HTR-8/SVneo (cell line): ENCODE results near the gene SAMD5.

Source experiments
- DNase-seq: peaks from one replicate; pipeline ENCODE4 v3.0.0; 2011; ENCODE audit warnings: low spot score, mixed read lengths; ENCODE audit not compliant: insufficient read length
- FAIRE-seq: peaks from 2 replicates; lab custom pipeline; 2011; peaks lifted over from hg19 to GRCh38; lab: Jason Lieb, UNC

SAMD5 gene

DNA sequence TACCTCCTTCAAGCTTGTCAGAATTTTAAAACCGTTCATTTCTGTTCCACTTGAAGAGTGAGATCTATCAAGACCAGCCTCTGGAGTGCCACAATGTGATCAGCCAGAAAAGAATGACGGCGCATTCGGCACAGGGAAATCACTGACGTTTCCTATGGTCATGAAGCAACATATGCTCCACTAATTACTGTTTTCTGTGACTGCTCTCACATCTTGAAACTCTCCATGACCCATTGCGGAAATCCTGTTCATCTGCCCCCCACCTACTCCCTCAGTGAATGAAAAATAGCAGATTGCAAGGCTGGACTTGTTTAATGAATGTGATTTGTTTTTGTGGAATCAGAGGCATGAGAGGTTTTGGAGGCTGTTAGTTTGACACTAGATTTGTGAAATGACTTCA is 53.2 kb downstream of the SAMD5 start:
- DNase-seq (no peak), FAIRE-seq (no peak)

DNA sequence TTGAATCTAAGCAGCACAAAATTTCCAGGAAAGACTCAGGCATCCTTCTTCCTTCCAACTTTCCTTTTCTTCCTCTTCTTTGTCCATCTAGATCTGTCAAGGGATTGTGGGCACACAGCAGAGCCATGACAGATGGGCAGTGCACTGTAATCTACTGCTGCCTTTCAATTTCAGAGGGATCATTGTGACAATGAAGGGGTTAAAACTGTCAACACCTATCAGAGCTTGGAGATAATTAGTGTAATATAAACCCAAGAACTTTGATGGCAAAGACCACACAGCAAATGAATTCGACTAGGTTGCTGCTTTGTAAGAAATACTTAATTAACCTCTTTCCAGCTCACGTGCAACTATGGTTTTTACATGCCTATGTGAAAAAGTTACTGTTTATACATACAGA is 55.0 kb downstream of the SAMD5 start:
- DNase-seq (no peak), FAIRE-seq (no peak)

DNA sequence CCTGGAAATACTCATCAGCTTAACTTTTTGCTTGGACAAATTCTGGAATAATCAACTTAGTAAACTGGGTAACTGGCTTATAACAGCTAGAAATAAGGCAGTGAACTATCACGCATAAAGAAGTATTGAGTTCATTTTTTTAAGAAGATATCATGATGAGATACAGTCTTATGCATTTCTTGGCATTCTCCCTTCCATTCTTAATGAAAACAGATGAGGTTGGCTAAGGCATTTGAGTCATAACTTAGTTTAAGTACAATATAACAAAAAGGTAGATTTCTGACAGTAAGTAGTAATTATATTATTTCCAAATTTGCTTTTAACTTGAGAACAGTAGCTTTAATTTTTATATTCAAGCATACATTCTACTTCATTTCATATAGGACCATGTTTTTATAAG is 56.1 kb downstream of the SAMD5 start:
- no peak for FAIRE-seq
- DNase-seq = no peak

DNA sequence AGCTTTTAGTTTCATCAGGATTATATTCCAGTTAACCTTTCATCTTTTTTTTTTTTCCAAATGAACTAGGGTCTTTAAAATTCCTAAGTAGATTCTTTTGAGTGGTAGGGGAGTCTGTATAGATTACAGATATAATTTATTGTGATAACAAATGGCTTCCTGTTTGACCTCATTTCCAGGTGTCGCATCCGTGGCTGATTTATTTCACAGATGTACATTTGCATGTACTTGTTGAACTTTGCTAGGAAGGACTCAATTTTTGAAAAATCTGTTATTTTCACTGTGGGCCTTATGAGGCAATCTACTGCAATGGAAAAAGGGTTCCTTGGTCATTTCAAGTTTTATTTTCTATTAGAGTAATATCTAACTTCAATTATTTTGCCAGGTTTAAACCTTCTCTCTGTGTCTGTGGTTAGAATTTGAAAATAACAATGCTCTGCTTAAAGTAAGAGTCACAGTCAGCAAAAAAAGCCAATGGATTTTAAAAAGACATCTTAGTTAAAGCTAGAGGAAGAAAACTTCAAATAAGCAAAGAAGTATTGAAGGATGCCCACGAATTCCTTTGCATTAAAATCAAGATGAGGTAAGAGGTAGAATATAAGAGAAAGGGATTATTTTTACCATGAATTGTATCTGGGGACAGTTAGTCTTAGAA is 57.9 kb downstream of the SAMD5 start:
- no peak for FAIRE-seq
- DNase-seq = no peak

DNA sequence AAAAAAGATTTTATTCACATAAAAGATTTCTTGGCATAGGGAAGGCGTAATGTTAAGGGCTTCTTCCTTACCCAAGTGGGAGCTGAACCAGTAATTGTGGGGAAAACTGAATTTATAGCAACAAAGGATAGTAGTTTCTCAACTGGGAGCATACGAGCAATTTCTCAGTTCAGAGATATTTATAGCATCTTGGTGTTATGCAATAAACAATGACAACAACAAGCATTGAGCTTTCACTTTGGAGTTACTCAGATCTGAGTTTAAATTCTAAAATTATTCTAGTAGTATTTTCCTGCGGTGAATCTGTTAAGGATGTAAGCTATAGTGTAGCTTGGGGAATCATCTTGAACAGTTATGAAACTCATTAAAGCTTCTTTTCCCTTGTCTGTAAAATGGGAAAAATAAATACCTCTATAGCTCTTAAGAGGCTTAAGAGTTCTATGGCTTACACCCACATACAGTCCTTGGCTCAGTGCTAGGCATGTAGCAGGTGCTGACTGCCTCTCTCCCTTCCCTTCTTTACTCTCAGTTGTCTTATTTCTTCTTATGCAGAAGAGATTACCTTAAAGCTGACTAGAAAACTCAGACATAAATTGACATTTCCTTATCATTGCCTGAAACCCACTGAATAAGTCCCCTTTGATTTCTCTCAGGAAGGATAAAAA is 58.8 kb downstream of the SAMD5 start:
- FAIRE-seq (no peak), DNase-seq (no peak)

DNA sequence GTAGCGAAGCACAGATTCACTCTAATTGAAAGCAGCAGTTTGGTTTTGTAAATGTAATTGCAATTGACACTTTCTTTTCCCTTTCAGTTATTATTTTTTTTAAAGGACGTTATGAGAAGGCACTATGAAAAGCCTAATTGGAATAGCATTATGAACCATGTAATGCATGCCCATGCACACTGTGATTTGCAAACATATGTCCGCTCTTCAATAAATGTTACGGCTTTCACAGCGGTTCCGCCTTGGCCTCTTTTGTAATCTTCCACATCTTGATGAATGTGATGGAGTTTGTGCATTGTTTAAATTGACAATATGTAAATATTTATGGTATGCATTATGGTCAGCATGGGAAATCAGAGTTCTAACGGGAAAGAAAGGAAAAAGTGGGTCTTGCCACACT is 61.3 kb downstream of the SAMD5 start:
- FAIRE-seq = no peak

DNA sequence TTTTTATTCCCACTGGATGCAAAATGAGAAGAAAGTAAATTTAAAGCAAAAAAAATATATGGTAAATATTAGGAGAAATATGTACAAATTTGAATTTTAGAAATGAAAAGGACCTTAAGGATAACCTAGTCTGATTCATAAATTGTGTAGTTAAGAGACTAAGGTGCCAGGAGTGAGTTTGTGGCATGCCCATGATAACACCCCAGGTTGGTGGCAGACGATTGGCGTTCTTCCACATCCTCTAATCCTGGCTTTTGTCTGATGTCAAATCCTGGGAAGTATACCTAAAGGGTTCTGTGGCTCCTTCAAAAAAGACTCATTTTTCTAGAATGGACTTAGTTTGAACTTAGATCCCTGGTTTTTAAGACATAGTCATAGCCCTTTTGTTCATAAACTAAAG is 62.2 kb downstream of the SAMD5 start:
- DNase-seq (no peak), FAIRE-seq (no peak)

More for the DNA sequence above, 61.3 kb downstream of the SAMD5 start:
- DNase-seq = no peak

DNA sequence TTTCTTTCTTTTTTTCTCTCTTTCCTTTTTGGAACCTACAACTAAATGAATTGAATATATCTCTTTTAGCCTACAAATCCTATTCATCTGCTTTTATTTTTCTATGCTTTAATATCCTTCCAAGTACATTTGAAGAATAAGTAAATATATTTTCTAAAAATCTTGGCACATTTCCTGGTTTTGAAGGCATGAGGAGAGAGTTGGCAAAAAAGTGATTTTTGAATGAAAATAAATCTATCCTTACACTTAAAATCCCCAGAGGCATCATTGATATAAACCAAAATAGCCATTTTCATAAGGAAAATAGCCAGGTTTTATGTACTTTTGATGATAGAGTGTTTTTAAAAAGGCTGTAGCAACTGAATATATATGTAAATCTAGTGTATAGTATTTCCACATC is 69.0 kb downstream of the SAMD5 start:
- DNase-seq (no peak), FAIRE-seq (no peak)

DNA sequence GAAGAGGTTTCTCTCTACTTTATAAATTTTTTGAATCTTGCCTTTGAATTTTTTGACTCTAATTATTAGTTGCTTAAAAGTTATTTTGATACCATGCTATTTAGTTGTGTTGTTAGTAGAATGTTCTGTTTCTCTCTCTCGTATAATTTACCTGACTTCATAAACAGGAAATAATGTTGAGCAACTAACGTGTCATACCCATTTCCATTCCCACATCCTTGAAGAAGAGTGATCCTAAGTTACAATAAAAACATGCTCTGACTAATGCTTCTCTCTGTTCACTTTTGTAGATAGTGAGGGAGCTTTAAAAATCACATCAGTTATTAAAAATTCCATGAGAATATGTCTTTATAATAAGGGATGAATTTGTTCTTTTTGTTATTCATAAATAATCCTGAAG is 69.7 kb downstream of the SAMD5 start:
- no peak for FAIRE-seq
- no peak for DNase-seq

DNA sequence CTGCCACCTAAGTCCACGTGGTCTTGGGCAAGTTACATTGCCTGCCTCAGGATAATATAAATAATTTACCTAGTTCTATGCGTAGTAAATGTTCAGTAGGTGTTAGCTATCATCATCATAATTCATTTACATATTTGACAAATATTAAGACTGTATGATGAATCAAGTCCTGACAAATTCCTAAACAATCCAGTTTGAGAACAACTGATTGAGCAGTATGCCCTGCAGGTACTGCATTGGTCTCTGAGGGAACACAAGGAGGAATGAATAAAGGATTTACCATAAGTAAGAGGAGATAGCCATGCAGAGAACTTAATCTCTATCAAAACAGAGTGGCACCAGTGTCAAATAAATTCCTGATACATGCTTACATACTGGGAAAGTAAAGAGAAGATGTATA is 70.4 kb downstream of the SAMD5 start:
- FAIRE-seq = no peak

DNA sequence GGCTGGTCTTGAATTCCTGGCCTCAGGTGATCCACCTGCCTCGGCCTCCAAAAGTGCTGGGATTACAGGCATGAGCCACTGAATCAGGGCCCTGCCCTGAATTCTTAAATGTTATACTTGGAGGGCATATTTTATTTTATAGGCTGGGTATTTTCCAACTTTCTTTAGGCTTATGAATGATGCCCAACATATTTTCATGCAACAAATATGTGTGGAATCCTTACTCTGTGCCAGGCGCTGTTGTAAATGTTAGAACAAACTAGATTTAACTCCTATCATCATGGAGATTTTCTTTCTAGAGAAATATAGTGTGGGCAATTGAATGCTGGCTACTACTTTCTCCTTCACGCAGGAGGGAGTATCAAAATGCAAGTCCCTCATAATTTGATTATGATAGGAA is 71.2 kb downstream of the SAMD5 start:
- FAIRE-seq (no peak), DNase-seq (no peak)

More for the DNA sequence above, 70.4 kb downstream of the SAMD5 start:
- DNase-seq = no peak

DNA sequence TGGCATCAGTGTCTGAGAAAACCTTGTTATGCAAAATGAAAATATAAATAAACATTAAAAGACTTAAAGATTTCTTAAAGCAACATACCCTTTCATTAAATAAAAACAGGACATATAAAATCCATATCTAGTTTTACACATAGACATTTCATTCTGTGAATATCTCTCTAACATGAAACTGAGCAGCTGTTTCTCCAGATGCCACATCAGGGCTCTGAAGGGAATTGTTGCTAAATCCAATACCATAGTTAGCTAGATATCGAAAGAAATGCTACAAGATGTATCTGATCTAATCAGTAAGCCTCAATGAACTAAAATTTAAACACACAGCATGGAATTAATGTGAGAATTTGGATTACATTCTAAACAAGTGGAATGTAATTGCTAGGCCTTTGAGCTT is 74.5 kb downstream of the SAMD5 start:
- DNase-seq (no peak), FAIRE-seq (no peak)

DNA sequence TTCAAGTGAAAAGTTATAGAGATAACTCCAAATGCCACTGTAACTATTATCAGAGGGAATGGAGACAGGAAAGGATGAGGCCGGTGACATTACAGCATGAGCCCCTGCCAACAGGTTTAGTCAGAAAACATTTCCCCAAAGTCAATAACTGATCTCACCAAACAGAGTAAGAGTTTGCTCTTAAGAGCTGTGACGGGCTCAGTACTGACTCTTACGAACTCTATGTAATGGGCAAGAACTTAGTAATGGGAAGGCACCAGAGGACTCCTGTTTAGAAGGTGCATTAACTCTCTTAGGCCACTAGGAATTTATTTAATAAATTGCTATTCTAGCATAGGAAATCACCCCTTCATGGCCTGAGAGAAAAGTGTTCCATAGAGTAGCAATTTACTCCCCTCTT is 76.8 kb downstream of the SAMD5 start:
- DNase-seq (no peak), FAIRE-seq (no peak)

DNA sequence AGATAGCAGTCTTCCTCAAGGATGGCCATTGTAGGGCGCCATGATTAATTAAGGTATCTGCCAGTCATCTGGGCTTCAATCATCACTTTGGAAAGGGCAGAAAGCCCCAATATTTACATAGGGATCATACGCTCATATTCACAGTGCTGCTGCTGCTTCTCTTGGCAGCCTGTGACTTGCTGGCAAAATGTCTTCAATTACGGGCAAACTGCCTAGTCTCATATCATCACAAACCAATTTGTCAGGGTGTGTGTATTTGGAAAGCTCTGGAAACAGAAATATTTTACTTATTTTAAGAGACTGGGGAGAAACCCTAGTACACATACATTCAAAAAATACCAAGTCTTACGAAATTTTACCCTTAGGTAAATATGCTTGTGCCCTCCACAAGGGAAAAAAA is 77.6 kb downstream of the SAMD5 start:
- FAIRE-seq (no peak), DNase-seq (no peak)

DNA sequence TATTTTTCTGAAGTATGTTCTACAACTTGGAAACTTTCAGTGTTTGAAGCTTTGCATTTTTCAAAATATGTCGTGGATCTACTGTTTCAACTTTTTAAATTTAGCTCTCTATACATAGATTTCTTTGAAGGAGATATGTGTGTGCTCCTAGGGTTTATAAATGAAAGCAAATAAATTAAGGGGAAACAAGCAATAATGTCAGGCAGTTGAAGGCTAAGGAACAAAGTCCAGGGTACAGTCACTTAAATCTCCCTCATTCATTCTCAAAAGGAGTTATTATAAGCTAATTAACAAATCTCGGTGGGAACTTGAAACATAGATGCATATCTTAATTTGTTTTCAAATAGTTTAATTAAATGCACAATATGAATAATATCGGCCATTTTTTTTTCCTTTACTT is 79.4 kb downstream of the SAMD5 start:
- DNase-seq (no peak), FAIRE-seq (no peak)

DNA sequence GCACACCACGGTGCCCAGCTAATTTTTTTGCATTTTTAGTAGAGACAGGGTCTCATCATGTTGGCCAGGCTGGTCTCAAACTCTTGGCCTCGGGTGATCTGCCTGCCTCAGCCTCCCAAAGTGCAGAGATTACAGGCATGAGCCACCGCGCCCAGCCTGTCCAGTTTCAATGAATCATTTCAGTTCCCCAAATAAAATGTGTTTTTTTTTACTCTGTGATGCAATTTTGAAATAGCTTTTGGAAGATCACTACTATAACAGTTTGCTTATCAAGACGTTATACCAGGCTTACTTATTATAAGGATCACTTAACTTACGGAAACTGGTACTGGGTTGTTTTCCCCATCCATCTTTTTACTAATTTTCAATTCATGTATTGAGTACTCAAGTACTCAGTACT is 80.0 kb downstream of the SAMD5 start:
- FAIRE-seq (no peak), DNase-seq (no peak)

DNA sequence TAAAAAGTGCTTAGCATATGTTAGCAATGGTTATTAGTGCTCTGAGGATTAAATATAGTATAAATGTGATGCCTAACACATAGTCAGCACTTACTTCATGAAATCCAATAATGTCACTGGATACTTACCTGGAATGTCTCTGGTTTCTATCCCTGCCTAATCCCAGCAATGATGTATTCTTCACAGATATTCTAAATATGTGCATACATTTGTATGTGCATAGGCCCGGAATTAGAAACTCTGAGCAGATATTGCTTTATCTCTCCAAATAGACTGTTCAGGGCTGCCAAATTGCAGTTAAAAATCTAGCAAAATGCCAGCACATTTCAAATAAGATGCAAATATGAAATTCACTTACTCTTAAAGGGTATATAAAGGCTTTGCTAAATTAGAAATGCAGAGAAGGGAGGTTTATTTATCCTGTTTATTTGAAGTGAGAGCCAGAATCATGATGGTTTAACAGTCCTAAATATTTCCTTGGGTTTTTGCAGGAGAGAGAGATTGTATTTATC is 81.3 kb downstream of the SAMD5 start:
- FAIRE-seq = no peak
- no peak for DNase-seq

DNA sequence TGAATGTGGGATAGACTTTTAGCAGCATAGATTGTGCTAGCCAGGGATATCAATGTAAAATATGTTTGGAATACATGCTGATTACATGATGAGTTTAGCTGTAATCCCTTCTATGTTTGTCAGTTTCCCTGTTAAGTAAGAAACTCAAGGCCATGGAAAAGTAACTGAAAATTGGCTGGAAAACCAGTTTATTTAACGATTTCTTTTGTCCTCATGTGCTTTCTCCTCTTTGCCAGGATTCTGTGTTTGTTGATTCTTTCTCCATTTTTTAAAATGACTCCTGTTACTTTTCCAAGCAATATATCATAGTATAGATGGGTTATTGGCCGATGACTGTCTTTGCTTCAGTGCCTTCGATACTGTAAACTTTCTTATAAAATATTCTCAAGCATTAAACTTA is 87.5 kb downstream of the SAMD5 start:
- FAIRE-seq (no peak), DNase-seq (no peak)

DNA sequence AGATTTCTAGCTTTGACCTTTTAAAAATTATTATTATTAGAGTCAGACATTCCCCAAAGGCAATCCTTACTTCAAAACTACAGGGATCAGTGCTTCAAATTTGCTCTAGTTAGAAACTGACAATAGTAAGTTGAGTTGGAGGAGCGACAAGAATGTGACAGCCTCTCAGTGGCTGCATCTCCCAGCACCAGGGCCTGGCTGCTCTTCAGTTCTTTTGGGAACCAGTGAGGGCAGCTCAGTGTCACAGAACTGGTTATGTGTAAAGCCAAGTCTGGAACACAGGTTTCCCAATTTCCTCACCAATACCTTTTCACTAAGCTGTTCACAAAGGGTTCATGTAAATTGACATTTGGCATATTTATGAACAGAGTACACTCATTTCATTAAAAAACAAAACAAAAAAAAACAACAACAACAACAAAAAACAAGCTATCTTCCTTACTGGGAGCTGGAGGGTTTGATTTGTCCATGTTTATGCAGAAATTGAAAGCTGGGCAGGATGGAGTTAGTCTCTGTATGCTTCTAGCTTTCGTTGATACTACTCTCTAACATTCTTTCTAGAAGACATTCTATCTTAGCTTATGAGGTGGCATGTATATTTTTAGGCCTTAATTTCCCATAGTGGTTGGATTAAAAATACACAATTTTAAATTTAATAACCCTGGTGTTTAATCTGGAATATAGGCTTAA is 95.0 kb downstream of the SAMD5 start:
- FAIRE-seq (no peak), DNase-seq (no peak)

DNA sequence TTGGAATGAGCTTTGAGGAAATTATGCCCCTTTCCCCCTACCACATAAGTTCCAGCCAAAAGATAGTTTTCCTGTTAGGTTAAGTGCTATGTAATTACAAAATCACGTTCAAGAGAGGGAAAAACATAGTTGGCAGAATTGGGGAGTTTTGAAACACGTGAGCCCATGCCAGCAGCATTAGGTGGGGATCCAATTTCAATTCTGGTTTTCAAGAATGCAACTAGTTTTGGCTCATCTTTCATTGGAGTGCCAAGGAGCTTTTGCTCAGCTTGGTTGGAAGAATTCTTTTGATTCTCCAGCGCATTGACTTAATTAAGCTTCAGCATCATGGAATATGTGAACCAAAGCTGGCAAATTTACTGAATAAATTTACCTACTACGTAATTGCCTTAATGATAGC is 95.9 kb downstream of the SAMD5 start:
- no peak for FAIRE-seq
- DNase-seq = no peak

DNA sequence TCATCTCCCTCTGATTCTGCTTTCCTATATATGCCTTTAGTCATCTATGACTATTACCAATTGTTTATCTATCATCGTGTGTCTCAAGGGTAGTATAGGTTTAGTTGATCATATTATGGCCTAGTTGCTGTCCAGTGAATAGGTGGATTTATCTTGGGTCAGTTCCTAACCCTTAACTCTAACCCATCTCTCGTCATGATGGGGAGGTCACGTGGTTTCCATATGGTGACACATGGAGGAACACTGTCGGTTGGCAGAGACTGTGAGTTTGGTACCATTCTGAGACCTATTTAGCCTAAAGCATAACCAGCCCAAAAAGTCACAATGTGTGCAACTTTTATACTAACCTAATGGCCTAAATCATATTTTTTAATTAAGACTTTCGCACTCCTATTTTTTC is 103.5 kb downstream of the SAMD5 start:
- DNase-seq (no peak), FAIRE-seq (peak; percentile 74)
